Caco-2 (cell line): Measurements from ENCODE around the gene CDKL4. TPM values are rescaled to one million over a fixed set of nuclear protein-coding genes. Genes with fewer than 3 reads are reported as not detected.

Experiments used
- BruUV-seq: library from RNA; stranded (reverse); fragments of 400-500 nt; replicated peaks from 2 replicates; lab custom pipeline; 2021; lab: Mats Ljungman, UMichigan
- CTCF ChIA-PET: fragments of 300-600 bp; sonication (Branson Sonifier 250); formaldehyde crosslinking; loops from one replicate; lab custom pipeline; 2022; ENCODE audit warnings: antibody characterized with exemption; lab: Charles Lee
- POLR2A ChIA-PET: fragments of 300-600 bp; sonication (Branson Sonifier 250); formaldehyde crosslinking; loops from one replicate; lab custom pipeline; 2022; ENCODE audit warnings: antibody characterized with exemption; lab: Charles Lee
- DNase-seq, 2 experiments: peaks; one replicate each; pipeline versions ENCODE4 v3.0.0 to v3.0.0-alpha.2; 2020 to 2022
- H3K27me3 ChIP-seq: replicated peaks from 2 replicates; pipeline ENCODE4 v1.6.0; 2011; ENCODE audit warnings: low read length; ENCODE audit not compliant: control insufficient read depth, insufficient read depth
- H3K36me3 ChIP-seq: 2 replicates; pipeline ENCODE4 v1.5.1; 2011; ENCODE audit warnings: low read length; ENCODE audit not compliant: control insufficient read depth, insufficient read depth
- H3K4me1 ChIP-seq: fragments of 250-450 bp; sonication (Bioruptor Pico); 2 replicates; pipeline ENCODE4 v1.5.1; 2020; ENCODE audit warnings: mild to moderate bottlenecking
- H3K4me3 ChIP-seq: 2 replicates; pipeline ENCODE4 v1.5.1; 2011; ENCODE audit warnings: low read depth, mild to moderate bottlenecking, control low read depth, low read length
- H3K9me3 ChIP-seq: fragments of 250-450 bp; sonication (Bioruptor Pico); 2 replicates; pipeline ENCODE4 v1.5.1; 2020; ENCODE audit warnings: mild to moderate bottlenecking, moderate library complexity
- H3K27ac Mint-ChIP-seq: one replicate; pipeline ENCODE4 v1.8.0; 2022; ENCODE audit warnings: mixed read lengths; ENCODE audit not compliant: unreplicated experiment
- H3K27me3 Mint-ChIP-seq: one replicate; pipeline ENCODE4 v1.8.0; 2022; ENCODE audit warnings: mixed read lengths; ENCODE audit not compliant: insufficient read depth, unreplicated experiment
- H3K36me3 Mint-ChIP-seq: one replicate; pipeline ENCODE4 v1.8.0; 2022; ENCODE audit warnings: mild to moderate bottlenecking, mixed read lengths; ENCODE audit not compliant: insufficient read depth, unreplicated experiment
- H3K4me1 Mint-ChIP-seq: one replicate; pipeline ENCODE4 v1.8.0; 2022; ENCODE audit warnings: low read depth, mixed read lengths; ENCODE audit not compliant: unreplicated experiment
- H3K4me3 Mint-ChIP-seq: one replicate; pipeline ENCODE4 v1.8.0; 2022; ENCODE audit warnings: mild to moderate bottlenecking, moderate library complexity, mixed read lengths; ENCODE audit not compliant: unreplicated experiment
- H3K9me3 Mint-ChIP-seq: one replicate; pipeline ENCODE4 v1.8.0; 2022; ENCODE audit warnings: mixed read lengths; ENCODE audit not compliant: unreplicated experiment
- intact Hi-C: fragments of 100-400 bp; cut with micrococcal nuclease; formaldehyde crosslinking; loops from one replicate; pipeline ENCODE4 v1.10.0; 2022; ENCODE audit not compliant: unreplicated experiment
- total RNA-seq: library from RNA; stranded (reverse); gene quantifications from 2 replicates; pipeline ENCODE4 v1.2.3, GENCODE V29; 2022
- TF ChIP-seq, protein P1 (sequence below), 2 experiments: fragments of 200-600 bp in 1 of 2; IDR thresholded peaks; 1 replicate in 1 of 2; 2 replicates in 1 of 2; pipeline versions ENCODE4 v1.5.1 to v1.8.0; 2011 to 2022; ENCODE audit warnings: antibody characterized with exemption in 1 of 2, control low read depth in 1 of 2, inconsistent platforms in 1 of 2, low read depth in 1 of 2, low read length in 1 of 2, mild to moderate bottlenecking in 1 of 2, moderate library complexity in 1 of 2; ENCODE audit not compliant: insufficient read depth in 1 of 2, severe bottlenecking in 1 of 2, unreplicated experiment in 1 of 2

CDKL4 gene
- total RNA-seq, 1 experiment from 2014 or later, result 1.4 TPM

DNA sequence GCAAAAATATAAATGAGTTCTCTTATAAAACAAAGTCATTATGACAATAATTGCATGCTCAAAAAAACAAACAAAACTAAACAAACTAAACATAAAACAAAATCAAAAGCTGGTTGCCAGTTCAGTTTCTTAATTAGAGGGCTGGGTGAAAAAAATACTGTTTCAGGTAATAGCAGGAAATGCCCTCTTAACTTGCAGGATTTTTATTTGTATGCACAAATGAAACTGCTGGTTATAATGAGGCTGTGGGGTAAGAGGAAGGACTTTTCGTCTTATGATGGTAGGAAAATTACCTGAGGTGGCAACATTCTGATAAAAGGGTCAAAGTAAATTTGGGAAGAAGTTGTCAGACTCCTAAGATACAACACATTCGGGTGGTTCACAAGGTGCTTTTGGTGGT lies 21.5 kb upstream of the CDKL4 start:
- POLR2A ChIA-PET, result interaction anchor here (0.6 kb wide), 1 partner anchor 514 kb away, joined by 4 read pairs; no protein-coding TSS in a partner anchor
- Mint-ChIP-seq H3K36me3 (peaks cover 12% of the 10 kb centered on the region), H3K9me3 (no peaks in the 10 kb centered on the region), H3K27me3 (no peaks in the 10 kb centered on the region), H3K27ac (no peak overlapping the region), H3K4me1 (no peaks in the 10 kb centered on the region), H3K4me3 (no peak overlapping the region)
- CTCF ChIA-PET, result no interaction called here
- H3K4me1 ChIP-seq, result no peaks in the 10 kb centered on the region
- no TSS peak for BruUV-seq
- DNase-seq, result no peak
- H3K36me3 ChIP-seq, result no peaks in the 10 kb centered on the region; the same call in 1 of the 2 replicates
- H3K4me3 ChIP-seq, result no peak overlapping the region
- no peaks in the 10 kb centered on the region for H3K27me3 ChIP-seq
- no peaks in the 10 kb centered on the region for H3K9me3 ChIP-seq
- TF ChIP-seq, protein P1, sequence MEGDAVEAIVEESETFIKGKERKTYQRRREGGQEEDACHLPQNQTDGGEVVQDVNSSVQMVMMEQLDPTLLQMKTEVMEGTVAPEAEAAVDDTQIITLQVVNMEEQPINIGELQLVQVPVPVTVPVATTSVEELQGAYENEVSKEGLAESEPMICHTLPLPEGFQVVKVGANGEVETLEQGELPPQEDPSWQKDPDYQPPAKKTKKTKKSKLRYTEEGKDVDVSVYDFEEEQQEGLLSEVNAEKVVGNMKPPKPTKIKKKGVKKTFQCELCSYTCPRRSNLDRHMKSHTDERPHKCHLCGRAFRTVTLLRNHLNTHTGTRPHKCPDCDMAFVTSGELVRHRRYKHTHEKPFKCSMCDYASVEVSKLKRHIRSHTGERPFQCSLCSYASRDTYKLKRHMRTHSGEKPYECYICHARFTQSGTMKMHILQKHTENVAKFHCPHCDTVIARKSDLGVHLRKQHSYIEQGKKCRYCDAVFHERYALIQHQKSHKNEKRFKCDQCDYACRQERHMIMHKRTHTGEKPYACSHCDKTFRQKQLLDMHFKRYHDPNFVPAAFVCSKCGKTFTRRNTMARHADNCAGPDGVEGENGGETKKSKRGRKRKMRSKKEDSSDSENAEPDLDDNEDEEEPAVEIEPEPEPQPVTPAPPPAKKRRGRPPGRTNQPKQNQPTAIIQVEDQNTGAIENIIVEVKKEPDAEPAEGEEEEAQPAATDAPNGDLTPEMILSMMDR (IDR thresholded peaks at IDR 0.05; ENCODE audit: insufficient read depth in 1 of 2, low read depth in 1 of 2, low read length in 1 of 2, severe bottlenecking in 1 of 2, unreplicated experiment in 1 of 2), result no peak
- intact Hi-C loops, result no loop called here

DNA sequence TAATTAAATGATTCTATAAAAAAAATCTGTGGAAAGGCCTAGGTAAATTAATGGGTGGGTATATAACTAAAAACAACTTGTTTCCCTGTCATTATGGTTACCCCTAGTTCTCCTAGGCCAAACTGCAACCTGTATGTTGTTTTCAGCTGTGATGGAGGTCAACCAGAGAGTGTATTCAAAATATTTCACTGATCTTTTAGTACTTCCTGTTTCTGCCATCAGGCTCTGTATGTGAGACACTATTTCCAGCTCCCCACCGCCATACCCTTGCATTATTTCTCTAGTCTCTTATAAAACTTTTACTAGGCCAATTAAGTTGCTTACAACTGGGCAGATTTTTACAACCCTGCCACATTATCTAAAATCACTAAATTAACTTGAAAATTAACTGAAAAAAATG lies 21.0 kb upstream of the CDKL4 start:
- Mint-ChIP-seq H3K27me3 (no peaks in the 10 kb centered on the region), H3K9me3 (no peaks in the 10 kb centered on the region), H3K4me3 (no peak overlapping the region), H3K27ac (no peak overlapping the region), H3K36me3 (peaks cover 12% of the 10 kb centered on the region), H3K4me1 (no peaks in the 10 kb centered on the region)
- intact Hi-C loops, result no loop called here
- H3K36me3 ChIP-seq, result peaks cover 1% of the 10 kb centered on the region
- no peaks in the 10 kb centered on the region for H3K9me3 ChIP-seq
- TF ChIP-seq, protein P1 (IDR thresholded peaks at IDR 0.05; ENCODE audit: insufficient read depth in 1 of 2, low read depth in 1 of 2, low read length in 1 of 2, severe bottlenecking in 1 of 2, unreplicated experiment in 1 of 2), result no peak
- ChIA-PET CTCF (no interaction called here), POLR2A (interaction anchor here (0.6 kb wide), 1 partner anchor 513 kb away, joined by 4 read pairs; no protein-coding TSS in a partner anchor)
- H3K4me3 ChIP-seq, result no peak overlapping the region
- BruUV-seq, result no TSS peak
- no peaks in the 10 kb centered on the region for H3K27me3 ChIP-seq
- H3K4me1 ChIP-seq, result no peaks in the 10 kb centered on the region
- DNase-seq, result no peak

DNA sequence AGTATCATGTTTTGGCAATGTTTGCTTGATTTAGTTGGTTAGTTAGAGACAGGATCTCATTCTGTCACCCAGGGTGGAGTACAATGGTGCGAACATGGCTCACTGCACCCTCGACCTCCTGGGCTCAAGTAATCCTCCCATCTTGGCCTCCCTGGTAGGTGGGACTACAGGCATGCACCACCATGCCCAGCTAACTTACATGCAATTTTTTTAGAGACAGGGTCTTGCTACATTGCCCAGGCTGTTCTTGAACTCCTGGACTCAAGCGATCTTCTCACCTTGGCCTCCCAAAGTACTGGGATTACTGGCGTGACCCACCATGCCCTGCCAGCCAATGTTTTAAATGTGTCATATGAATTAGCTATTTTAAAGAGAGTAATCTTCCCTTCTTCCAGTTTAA lies 16.3 kb upstream of the CDKL4 start:
- H3K9me3 Mint-ChIP-seq, result no peaks in the 10 kb centered on the region
- no peaks in the 10 kb centered on the region for H3K4me1 Mint-ChIP-seq
- no peak overlapping the region for H3K4me3 Mint-ChIP-seq
- DNase-seq, result no peak
- POLR2A ChIA-PET, result no interaction called here
- CTCF ChIA-PET, result no interaction called here
- Histone ChIP-seq H3K4me3 (no peak overlapping the region), H3K9me3 (no peaks in the 10 kb centered on the region), H3K27me3 (no peaks in the 10 kb centered on the region), H3K4me1 (no peaks in the 10 kb centered on the region), H3K36me3 (peaks cover 1% of the 10 kb centered on the region)
- intact Hi-C loops, result no loop called here
- TF ChIP-seq, protein P1 (IDR thresholded peaks at IDR 0.05; ENCODE audit: insufficient read depth in 1 of 2, low read depth in 1 of 2, low read length in 1 of 2, severe bottlenecking in 1 of 2, unreplicated experiment in 1 of 2), result no peak
- no TSS peak for BruUV-seq
- no peak overlapping the region for H3K27ac Mint-ChIP-seq
- no peaks in the 10 kb centered on the region for H3K27me3 Mint-ChIP-seq
- H3K36me3 Mint-ChIP-seq, result peaks cover 12% of the 10 kb centered on the region
